OCI-LY3 (cell line): Measurements from ENCODE around the gene UNCX.
"Not testable (repeated sequence)": the region's sequence is repeated elsewhere in the genome, so short reads cannot be mapped to it uniquely, and the experiment has no call there.

Experiments used
- H2AFZ ChIP-seq: fragments of 200-600, 300-600 bp; shearing (Covaris generic); 2 replicates; pipeline ENCODE4 v1.6.0; 2014; ENCODE audit warnings: antibody characterized with exemption, low read depth, low read length
- H3K27ac ChIP-seq: fragments of 200-600, 300-600 bp; sonication (generic); 2 replicates; pipeline ENCODE4 v1.5.1; 2014; ENCODE audit warnings: mild to moderate bottlenecking, low read length, moderate library complexity, mixed read lengths
- H3K27me3 ChIP-seq: fragments of 200-600, 300-600 bp; sonication (generic); 2 replicates; pipeline ENCODE4 v1.6.1; 2014; ENCODE audit warnings: low read depth, low read length, mixed read lengths
- H3K36me3 ChIP-seq: fragments of 200-600, 300-600 bp; sonication (generic); replicated peaks from 2 replicates; pipeline ENCODE3; 2014; ENCODE audit warnings: low read depth, low read length, mixed read lengths
- H3K4me1 ChIP-seq: fragments of 300-600, 200-600 bp; sonication (generic); 2 replicates; pipeline ENCODE4 v1.6.1; 2014; ENCODE audit warnings: low read length, mixed read lengths
- H3K4me2 ChIP-seq: fragments of 200-600, 300-600 bp; sonication (generic); 2 replicates; pipeline ENCODE4 v1.6.1; 2014; ENCODE audit warnings: low read length, mixed read lengths
- H3K4me3 ChIP-seq: fragments of 300-600, 200-600 bp; sonication (generic); 2 replicates; pipeline ENCODE4 v1.5.1; 2014; ENCODE audit warnings: antibody characterized with exemption, mild to moderate bottlenecking, low read length, moderate library complexity
- H3K79me2 ChIP-seq: fragments of 300-600, 200-600 bp; shearing (Covaris generic); 2 replicates; pipeline ENCODE4 v1.6.1; 2014; ENCODE audit warnings: mild to moderate bottlenecking, low read length, mixed read lengths
- H3K9ac ChIP-seq: fragments of 300-600, 200-600 bp; shearing (Covaris generic); 2 replicates; pipeline ENCODE4 v1.6.0; 2014; ENCODE audit warnings: mild to moderate bottlenecking, low read length, moderate library complexity
- H3K9me3 ChIP-seq: fragments of 200-600, 300-600 bp; shearing (Covaris generic); 2 replicates; pipeline ENCODE4 v1.6.1; 2014; ENCODE audit warnings: low read length, mixed read lengths; ENCODE audit not compliant: insufficient read depth
- H4K20me1 ChIP-seq: fragments of 200-600, 300-600 bp; sonication (generic); 2 replicates; pipeline ENCODE4 v1.6.1; 2016; ENCODE audit warnings: low read length, mixed read lengths; ENCODE audit not compliant: insufficient read depth
- EZH2phosphoT487 ChIP-seq: fragments of 200-600 bp; shearing (Covaris generic); IDR thresholded peaks from 2 replicates; pipeline ENCODE4 v1.6.1; 2018; ENCODE audit warnings: antibody characterized with exemption, mixed run types, low read depth
- TF ChIP-seq, protein P1 (sequence below): fragments of 200-600, 300-600 bp; sonication (generic); IDR thresholded peaks from 2 replicates; pipeline ENCODE4 v1.5.1; 2014; ENCODE audit warnings: antibody characterized with exemption, low read length, low read depth

UNCX gene

DNA sequence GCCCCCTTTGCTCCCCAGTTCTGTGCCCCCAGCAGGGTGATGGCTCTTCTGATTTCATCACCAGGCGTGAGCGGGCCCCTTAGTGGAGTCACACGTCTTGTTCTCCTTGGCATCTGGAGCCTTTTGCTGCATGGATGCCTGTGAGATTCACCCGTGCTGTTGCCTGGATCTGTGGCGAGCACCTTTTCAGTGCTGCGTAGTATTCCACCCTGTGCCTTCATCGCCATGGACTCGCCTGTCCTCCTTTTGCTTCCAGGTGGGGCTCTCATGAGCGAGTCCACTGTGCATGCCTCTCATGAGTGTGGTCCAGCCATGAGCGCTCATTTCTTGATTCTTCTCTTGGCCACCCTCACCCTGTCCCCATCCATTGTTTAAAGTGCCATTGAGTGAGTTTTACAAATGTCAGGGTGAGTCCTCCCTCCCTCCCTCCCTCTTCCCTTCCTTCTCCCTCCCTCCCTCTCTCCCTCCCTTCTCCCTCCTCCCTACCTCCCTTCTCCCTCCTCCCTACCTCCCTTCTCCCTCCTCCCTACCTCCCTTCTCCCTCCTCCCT lies 44.0 kb downstream of the UNCX start:
- Histone ChIP-seq H3K36me3 (no peaks in the 10 kb centered on the region), H2AFZ (no peak overlapping the region), H4K20me1 (no peaks in the 10 kb centered on the region), H3K4me1 (no peaks in the 10 kb centered on the region), H3K27ac (no peak overlapping the region), H3K4me3 (no peak overlapping the region), H3K79me2 (no peaks in the 10 kb centered on the region), H3K9ac (no peak overlapping the region), H3K9me3 (peaks cover 3% of the 10 kb centered on the region; the same call in 1 of the 2 replicates), H3K27me3 (no peaks in the 10 kb centered on the region), H3K4me2 (no peak overlapping the region)
- TF ChIP-seq EZH2phosphoT487: no peak
- TF ChIP-seq, protein P1, sequence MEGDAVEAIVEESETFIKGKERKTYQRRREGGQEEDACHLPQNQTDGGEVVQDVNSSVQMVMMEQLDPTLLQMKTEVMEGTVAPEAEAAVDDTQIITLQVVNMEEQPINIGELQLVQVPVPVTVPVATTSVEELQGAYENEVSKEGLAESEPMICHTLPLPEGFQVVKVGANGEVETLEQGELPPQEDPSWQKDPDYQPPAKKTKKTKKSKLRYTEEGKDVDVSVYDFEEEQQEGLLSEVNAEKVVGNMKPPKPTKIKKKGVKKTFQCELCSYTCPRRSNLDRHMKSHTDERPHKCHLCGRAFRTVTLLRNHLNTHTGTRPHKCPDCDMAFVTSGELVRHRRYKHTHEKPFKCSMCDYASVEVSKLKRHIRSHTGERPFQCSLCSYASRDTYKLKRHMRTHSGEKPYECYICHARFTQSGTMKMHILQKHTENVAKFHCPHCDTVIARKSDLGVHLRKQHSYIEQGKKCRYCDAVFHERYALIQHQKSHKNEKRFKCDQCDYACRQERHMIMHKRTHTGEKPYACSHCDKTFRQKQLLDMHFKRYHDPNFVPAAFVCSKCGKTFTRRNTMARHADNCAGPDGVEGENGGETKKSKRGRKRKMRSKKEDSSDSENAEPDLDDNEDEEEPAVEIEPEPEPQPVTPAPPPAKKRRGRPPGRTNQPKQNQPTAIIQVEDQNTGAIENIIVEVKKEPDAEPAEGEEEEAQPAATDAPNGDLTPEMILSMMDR: no peak

DNA sequence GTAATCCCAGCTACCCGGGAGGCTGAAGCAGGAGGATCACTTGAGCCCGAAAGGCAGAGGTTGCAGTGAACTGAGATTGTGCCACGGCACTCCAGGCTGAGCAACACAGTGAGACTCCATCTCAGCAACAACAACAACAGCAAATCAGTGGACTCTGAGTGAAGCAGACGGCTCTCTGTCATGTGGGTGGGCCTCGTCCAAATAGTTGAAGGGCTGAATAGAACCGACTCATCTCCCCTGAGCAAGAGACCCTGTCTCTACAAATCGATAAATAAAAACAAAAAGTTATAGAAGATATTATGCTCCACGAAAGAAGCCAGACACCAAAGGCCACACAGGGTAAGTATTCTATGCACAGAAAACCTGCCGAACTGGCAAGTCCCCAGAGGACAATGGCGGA lies 45.9 kb downstream of the UNCX start:
- Histone ChIP-seq H3K79me2 (no peaks in the 10 kb centered on the region), H3K9ac (no peak overlapping the region), H3K27me3 (no peaks in the 10 kb centered on the region), H4K20me1 (no peaks in the 10 kb centered on the region), H3K36me3 (no peaks in the 10 kb centered on the region), H3K27ac (no peak overlapping the region), H3K4me1 (no peaks in the 10 kb centered on the region), H3K4me2 (no peak overlapping the region), H3K4me3 (no peak overlapping the region), H2AFZ (no peak overlapping the region), H3K9me3 (no peaks in the 10 kb centered on the region)
- TF ChIP-seq, protein P1: no peak
- no peak for TF ChIP-seq EZH2phosphoT487

DNA sequence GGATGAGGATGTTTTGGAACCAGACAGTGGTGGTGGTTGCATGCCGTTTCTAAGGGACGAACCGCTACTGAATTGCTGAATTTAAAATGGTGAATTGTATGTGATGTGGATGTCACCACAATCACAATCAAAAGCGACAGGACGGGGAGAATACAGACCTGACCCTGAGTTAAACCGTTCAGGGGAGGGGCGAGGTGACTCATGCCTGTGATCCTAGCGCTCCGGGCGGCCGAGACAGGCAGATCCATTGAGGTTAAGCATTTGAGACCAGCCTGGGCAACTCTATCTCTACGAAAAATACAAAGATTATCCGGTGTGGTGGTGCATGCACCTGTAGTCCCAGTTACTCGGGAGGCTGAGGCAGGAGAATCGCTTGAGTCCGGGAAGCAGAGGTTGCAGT lies 46.4 kb downstream of the UNCX start:
- Histone ChIP-seq H3K27me3 (no peaks in the 10 kb centered on the region), H3K9me3 (no peaks in the 10 kb centered on the region)
- TF ChIP-seq EZH2phosphoT487: no peak
- TF ChIP-seq, protein P1: no peak

DNA sequence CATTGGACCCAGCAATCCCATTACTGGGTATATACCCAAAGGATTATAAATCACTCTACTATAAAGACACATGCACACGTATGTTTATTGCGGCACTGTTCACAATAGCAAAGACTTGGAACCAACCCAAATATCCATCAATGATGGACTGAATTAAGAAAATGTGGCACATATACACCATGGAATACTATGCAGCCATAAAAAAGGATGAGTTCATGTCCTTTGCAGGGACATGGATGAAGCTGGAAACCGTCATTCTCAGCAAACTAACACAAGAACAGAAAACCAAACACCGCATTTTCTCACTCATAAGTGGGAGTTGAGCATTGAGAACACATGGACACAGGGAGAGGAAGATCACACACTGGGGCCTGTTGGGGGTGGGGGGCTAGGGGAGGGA lies 47.2 kb downstream of the UNCX start:
- H3K4me2 ChIP-seq, H3K27me3 ChIP-seq, H3K79me2 ChIP-seq, H3K9me3 ChIP-seq, H3K9ac ChIP-seq, H3K27ac ChIP-seq, H3K4me3 ChIP-seq, H3K4me1 ChIP-seq, H2AFZ ChIP-seq, H3K36me3 ChIP-seq, H4K20me1 ChIP-seq: not testable (repeated sequence)

More for the DNA sequence above, 46.4 kb downstream of the UNCX start:
- Histone ChIP-seq H3K27ac (no peak overlapping the region), H4K20me1 (no peaks in the 10 kb centered on the region), H3K4me2 (no peak overlapping the region), H3K4me1 (no peaks in the 10 kb centered on the region), H3K4me3 (no peak overlapping the region), H2AFZ (no peak overlapping the region), H3K36me3 (no peaks in the 10 kb centered on the region), H3K79me2 (no peaks in the 10 kb centered on the region), H3K9ac (no peak overlapping the region)

DNA sequence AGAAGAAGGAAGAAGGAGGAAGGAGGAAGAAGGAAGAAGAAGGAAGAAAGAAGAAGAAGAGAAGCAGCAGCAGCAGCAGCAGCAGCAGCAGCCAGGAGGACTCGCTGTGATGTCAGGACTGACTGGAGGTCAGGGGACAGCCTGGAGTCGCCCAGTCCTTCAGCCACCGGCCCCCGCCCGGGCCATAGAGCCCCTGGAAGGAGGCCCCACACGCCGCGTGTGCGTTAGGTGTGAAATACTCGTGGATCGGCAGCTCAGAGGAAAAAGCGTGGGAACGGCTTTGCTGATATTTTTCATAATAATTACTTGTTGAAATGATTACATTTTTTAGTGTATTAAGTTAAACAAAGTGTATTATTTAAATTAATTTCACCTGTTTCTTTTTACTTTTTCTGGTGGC lies 48.4 kb downstream of the UNCX start:
- no peaks in the 10 kb centered on the region for H3K36me3 ChIP-seq
- no peaks in the 10 kb centered on the region for H4K20me1 ChIP-seq
- no peaks in the 10 kb centered on the region for H3K79me2 ChIP-seq
- no peak overlapping the region for H3K4me2 ChIP-seq
- H3K9ac ChIP-seq: no peak overlapping the region
- no peak overlapping the region for H3K4me3 ChIP-seq
- no peaks in the 10 kb centered on the region for H3K4me1 ChIP-seq
- H3K9me3 ChIP-seq: no peaks in the 10 kb centered on the region
- H3K27ac ChIP-seq: no peak overlapping the region
- no peaks in the 10 kb centered on the region for H3K27me3 ChIP-seq
- no peak overlapping the region for H2AFZ ChIP-seq
- no peak for TF ChIP-seq EZH2phosphoT487
- TF ChIP-seq, protein P1: no peak
